NCI-H146 (cell line): ENCODE measurements around the gene MEAK7.

Experiments
- DNase-seq: peaks from one replicate; lab custom pipeline; 2025; lab: John Stamatoyannopoulos, UW

Gene MEAK7

GRCh38 chr16:84465154-84465553, 39.3 kb downstream of the MEAK7 start:
- no peak for DNase-seq

GRCh38 chr16:84464116-84464515, 40.3 kb downstream of the MEAK7 start:
- no peak for DNase-seq

GRCh38 chr16:84463221-84463620, 41.2 kb downstream of the MEAK7 start:
- DNase-seq, result no peak

GRCh38 chr16:84462296-84463210, 41.9 kb downstream of the MEAK7 start:
- no peak for DNase-seq

DNA sequence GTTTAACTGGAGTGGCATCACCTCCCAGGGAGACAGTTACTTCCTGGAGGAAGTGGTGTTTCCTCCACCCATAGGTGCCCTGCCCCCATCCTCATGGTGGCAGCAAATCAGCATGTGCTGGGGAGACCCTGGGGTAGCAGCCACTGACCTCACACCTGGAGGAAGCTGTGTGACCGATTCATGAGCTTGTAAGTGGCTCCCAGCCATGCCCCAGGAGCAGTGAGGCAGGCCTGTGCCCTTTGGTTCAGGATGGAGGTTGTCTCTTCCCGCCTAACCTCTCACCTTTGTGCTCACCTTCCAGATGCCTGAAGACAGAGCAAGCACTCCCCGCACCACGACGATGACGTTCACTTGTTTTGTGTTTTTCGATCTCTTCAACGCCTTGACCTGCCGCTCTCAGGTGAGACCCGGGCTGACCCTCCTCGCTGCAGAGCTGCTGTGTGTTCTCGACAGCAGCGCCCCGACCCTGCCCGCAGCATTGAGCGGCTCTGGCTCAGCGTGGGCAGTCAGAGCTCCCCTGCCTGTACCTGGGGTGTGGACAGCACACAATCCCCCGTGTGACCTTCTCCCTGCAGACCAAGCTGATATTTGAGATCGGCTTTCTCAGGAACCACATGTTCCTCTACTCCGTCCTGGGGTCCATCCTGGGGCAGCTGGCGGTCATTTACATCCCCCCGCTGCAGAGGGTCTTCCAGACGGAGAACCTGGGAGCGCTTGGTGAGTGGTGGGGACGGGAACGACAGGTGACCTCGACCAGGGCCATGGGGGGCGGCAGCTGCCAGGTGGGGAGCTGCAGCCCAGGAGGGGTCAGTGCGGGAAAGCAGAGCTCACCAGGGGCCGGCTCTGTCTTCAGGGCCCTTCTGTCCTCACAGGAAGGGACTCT, 42.8 kb downstream of the MEAK7 start:
- DNase-seq, result no peak

GRCh38 chr16:84461029-84461412, 43.4 kb downstream of the MEAK7 start:
- DNase-seq, result no peak

GRCh38 chr16:84460406-84461028, 43.9 kb downstream of the MEAK7 start:
- no peak for DNase-seq

- no peak for DNase-seq
Measured at GRCh38 chr16:84459941-84460405, 44.5 kb downstream of the MEAK7 start.

GRCh38 chr16:84459533-84459894, 44.9 kb downstream of the MEAK7 start:
- no peak for DNase-seq

DNA sequence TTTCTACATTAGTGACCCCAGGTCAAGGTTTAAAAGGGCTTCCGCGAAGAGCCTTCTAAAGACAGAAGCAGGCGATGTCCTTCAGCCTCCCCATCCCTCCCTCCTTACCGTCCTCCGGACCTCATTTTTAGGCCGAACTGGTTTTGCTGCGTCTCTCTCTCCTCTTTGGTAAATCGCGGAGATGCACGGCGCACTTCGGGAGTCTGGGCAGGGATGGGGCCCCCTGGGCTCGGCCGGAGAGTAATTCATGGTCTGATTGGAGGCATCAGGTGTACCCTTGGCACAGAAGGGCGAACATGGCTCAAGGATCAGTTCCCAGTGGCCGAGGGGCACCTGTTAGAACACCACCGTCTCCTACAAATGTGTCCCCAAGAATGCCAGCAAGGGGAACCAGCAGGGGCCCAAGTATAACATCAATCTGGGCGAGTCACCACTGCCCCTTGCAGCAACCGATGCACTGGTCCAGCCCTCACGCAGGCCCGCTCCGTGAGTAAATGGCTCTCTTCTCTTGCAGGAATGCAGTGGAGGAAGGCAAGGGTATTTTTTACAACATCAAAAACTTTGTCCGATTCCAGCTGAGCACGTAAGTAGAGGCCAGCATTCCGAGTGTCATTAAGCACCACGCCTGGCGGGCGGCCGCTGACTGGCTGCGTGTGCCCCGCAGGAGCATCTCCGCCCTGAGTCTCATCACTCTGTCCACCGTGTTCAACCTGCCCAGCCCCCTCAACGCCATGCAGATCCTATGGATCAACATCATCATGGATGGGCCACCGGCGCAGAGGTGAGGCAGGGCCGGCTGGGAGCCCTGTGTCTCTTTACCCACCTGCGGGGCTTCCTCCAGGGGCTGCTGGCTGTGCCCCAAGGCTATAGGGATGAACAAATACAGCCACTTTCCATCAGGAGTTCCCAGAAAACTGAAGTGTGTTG, 45.6 kb downstream of the MEAK7 start:
- DNase-seq, result no peak

DNA sequence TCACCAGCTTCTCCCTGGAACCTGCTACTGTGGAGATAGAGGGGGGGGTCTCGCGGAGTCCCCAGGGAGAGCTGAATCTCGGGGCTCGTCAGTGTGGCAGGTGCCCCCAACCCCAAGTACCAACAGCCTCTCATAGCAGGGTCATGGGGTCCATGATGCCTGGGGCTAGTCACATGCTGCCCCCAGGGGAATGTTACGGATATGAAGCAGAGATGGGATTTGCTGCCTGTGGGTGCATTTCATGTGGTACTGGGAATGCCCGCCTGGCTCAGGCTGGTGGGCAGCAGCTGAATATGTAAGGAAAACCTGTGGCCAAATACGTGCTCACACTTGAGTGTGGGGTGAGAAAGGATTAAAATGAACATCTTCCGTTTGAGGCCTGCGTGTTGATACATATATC, 49.4 kb downstream of the MEAK7 start:
- no peak for DNase-seq
